Activated naive CD8-positive, alpha-beta T cell treated with anti-CD3 and anti-CD28 coated beads for 36 hours (primary cell): ENCODE data around the gene MSI2. TPM values are rescaled to one million over a fixed set of nuclear protein-coding genes. Genes with fewer than 3 reads are reported as not detected.
A peak's percentile ranks its signal among the peaks of the same experiment; 100 is the strongest.

Source experiments
- DNase-seq: peaks from one replicate; pipeline ENCODE4 v3.0.0; 2021
- H3K27ac Mint-ChIP-seq: one replicate; pipeline ENCODE4 v1.8.0; 2022; ENCODE audit warnings: mild to moderate bottlenecking, moderate library complexity, mixed read lengths
- H3K27me3 Mint-ChIP-seq: one replicate; pipeline ENCODE4 v1.8.0; 2022; ENCODE audit warnings: mild to moderate bottlenecking, mixed read lengths
- H3K36me3 Mint-ChIP-seq: one replicate; pipeline ENCODE4 v1.8.0; 2021; ENCODE audit warnings: mild to moderate bottlenecking, mixed read lengths
- H3K4me1 Mint-ChIP-seq: one replicate; pipeline ENCODE4 v1.8.0; 2021; ENCODE audit warnings: mixed read lengths
- H3K4me3 Mint-ChIP-seq: one replicate; pipeline ENCODE4 v1.8.0; 2022; ENCODE audit warnings: mild to moderate bottlenecking, moderate library complexity, mixed read lengths
- H3K9me3 Mint-ChIP-seq: one replicate; pipeline ENCODE4 v1.8.0; 2022; ENCODE audit warnings: mixed read lengths
- total RNA-seq, 2 experiments: library from RNA; stranded (reverse); gene quantifications; one replicate each; pipeline ENCODE4 v1.2.3, GENCODE V29; 2021

The MSI2 gene
- total RNA-seq, 2 experiments from 2014 or later, result 48.0 to 49.4 TPM

- no peaks in the 10 kb centered on the region for H3K4me1 Mint-ChIP-seq
- no peak overlapping the region for H3K4me3 Mint-ChIP-seq
- DNase-seq, result no peak
- no peaks in the 10 kb centered on the region for H3K9me3 Mint-ChIP-seq
- H3K27ac Mint-ChIP-seq, result no peak overlapping the region
- H3K36me3 Mint-ChIP-seq, result peaks cover 3% of the 10 kb centered on the region
- no peaks in the 10 kb centered on the region for H3K27me3 Mint-ChIP-seq
Measured at GRCh38 chr17:57639381-57639780, 383.1 kb downstream of the MSI2 start.

DNA sequence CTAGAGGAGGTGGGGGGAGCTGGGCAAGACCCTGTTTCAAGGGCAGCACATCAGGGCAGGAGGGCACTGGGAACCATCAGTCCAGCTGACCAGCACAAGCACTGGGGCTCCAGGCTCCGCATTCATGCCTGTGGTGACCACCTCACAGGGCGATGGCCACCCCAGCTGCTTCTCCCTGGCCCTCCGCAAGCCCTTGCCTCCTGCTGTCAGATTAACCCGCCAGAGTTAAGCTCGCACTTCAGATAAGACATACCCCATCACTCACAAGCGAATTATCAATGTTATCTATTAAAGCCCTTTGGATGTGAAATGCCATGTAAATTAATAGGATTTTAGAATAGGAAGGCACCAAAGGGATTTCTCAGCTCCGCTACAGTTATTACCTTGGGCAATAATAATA, 383.8 kb downstream of the MSI2 start:
- Mint-ChIP-seq H3K27ac (no peak overlapping the region), H3K4me1 (no peaks in the 10 kb centered on the region)

DNA sequence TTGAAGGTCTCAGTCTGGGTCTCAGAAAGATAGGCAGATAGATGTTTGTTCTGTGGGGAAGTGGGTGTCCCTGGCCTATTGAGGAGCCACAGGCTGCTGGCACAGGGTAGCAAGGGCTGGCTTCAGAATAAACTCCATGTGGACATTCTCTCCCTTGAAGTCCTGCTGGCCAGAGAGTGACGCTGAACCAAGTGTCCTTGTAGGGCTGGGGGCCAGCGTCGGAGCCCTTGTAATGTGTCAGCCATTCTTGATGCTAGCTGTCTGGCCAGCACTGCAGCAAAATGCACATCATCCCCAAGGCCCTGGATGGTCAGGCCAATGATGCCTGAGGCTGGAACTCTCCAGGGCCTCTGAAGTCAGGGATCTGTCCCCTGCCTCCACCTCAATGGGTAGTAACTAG, 385.4 kb downstream of the MSI2 start:
- Mint-ChIP-seq H3K27ac (no peak overlapping the region), H3K27me3 (no peaks in the 10 kb centered on the region), H3K9me3 (no peaks in the 10 kb centered on the region), H3K4me3 (no peak overlapping the region), H3K36me3 (peaks cover 1% of the 10 kb centered on the region), H3K4me1 (peaks cover 6% of the 10 kb centered on the region)
- no peak for DNase-seq

More for the DNA sequence above, 383.8 kb downstream of the MSI2 start:
- Mint-ChIP-seq H3K4me3 (no peak overlapping the region), H3K27me3 (no peaks in the 10 kb centered on the region), H3K36me3 (no peaks in the 10 kb centered on the region), H3K9me3 (no peaks in the 10 kb centered on the region)
- no peak for DNase-seq

DNA sequence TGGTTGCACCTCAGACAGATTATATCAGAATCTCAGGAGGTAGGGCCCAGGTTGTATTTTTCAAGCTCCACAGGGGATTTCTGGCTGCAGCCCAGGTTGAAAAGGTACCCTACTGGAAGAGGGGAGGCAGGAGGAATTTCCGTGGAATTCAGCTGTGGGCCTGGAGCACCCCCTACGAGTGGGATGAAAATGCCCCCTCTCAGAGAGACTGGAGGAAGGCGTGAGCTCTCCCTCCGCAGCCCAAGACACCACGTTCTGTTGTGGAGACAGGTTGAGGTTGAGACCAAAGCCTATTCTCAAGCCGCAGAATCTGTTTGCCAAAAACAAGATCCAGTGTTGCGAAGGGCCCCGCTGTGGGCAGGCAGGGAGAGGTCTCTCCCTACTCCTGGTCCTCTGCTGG, 386.7 kb downstream of the MSI2 start:
- Mint-ChIP-seq H3K27ac (no peak overlapping the region), H3K9me3 (no peaks in the 10 kb centered on the region), H3K4me1 (peaks cover 6% of the 10 kb centered on the region), H3K4me3 (no peak overlapping the region), H3K27me3 (no peaks in the 10 kb centered on the region), H3K36me3 (peaks cover 1% of the 10 kb centered on the region)
- DNase-seq, result no peak

- DNase-seq, result no peak
- H3K27me3 Mint-ChIP-seq, result no peaks in the 10 kb centered on the region
- H3K4me1 Mint-ChIP-seq, result peaks cover 6% of the 10 kb centered on the region
- peaks cover 1% of the 10 kb centered on the region for H3K36me3 Mint-ChIP-seq
- H3K4me3 Mint-ChIP-seq, result no peak overlapping the region
- H3K27ac Mint-ChIP-seq, result no peak overlapping the region
- no peaks in the 10 kb centered on the region for H3K9me3 Mint-ChIP-seq
Measured at GRCh38 chr17:57644326-57644725, 388.0 kb downstream of the MSI2 start.

DNA sequence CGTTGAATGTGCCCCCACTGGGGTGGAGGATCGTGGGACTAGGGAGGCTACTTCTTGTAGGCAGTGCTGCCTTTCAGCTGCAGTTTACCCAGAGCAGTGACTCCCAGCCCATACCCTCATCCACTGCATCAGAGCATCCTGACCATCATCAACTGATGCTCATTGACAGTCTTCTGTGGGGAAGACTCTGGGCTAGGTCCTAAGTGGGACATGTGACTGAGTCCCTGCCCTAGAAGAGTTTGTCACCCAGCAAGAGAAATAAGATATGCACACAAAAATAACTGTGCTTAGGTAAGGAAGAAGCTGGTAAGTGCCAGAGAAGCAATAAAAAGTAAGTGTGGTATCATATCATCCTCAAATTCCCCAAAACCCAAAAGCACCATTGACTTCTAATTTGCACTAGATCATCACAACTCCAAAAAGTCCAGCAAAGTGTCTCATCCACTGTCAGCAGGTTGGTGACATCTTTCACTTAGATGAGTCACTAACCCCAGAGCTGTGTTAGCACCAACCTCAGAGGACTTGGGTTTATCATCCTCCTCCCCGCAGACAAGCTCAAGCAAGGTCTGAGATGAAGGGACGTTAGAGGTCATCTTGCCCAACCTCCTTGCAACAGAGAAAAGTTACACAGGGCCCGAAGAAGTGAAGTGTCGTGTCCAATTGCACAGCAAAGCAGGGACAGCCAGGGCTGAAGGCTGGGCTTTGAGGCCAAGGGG, 389.8 kb downstream of the MSI2 start:
- H3K4me3 Mint-ChIP-seq, result no peak overlapping the region
- H3K9me3 Mint-ChIP-seq, result no peaks in the 10 kb centered on the region
- DNase-seq, result no peak
- peaks cover 12% of the 10 kb centered on the region for H3K4me1 Mint-ChIP-seq
- no peaks in the 10 kb centered on the region for H3K27me3 Mint-ChIP-seq
- peak overlapping the region; percentile 32 for H3K27ac Mint-ChIP-seq
- peaks cover 1% of the 10 kb centered on the region for H3K36me3 Mint-ChIP-seq

GRCh38 chr17:57648720-57649119, 392.4 kb downstream of the MSI2 start:
- peaks cover 1% of the 10 kb centered on the region for H3K36me3 Mint-ChIP-seq
- H3K27me3 Mint-ChIP-seq, result no peaks in the 10 kb centered on the region
- H3K4me3 Mint-ChIP-seq, result no peak overlapping the region
- H3K4me1 Mint-ChIP-seq, result peaks cover 12% of the 10 kb centered on the region
- DNase-seq, result no peak
- H3K9me3 Mint-ChIP-seq, result no peaks in the 10 kb centered on the region
- no peak overlapping the region for H3K27ac Mint-ChIP-seq

- Mint-ChIP-seq H3K4me3 (no peak overlapping the region), H3K4me1 (peaks cover 12% of the 10 kb centered on the region), H3K27ac (no peak overlapping the region), H3K27me3 (no peaks in the 10 kb centered on the region), H3K9me3 (no peaks in the 10 kb centered on the region), H3K36me3 (peaks cover 1% of the 10 kb centered on the region)
- no peak for DNase-seq
Measured at GRCh38 chr17:57649191-57649590, 392.9 kb downstream of the MSI2 start.

DNA sequence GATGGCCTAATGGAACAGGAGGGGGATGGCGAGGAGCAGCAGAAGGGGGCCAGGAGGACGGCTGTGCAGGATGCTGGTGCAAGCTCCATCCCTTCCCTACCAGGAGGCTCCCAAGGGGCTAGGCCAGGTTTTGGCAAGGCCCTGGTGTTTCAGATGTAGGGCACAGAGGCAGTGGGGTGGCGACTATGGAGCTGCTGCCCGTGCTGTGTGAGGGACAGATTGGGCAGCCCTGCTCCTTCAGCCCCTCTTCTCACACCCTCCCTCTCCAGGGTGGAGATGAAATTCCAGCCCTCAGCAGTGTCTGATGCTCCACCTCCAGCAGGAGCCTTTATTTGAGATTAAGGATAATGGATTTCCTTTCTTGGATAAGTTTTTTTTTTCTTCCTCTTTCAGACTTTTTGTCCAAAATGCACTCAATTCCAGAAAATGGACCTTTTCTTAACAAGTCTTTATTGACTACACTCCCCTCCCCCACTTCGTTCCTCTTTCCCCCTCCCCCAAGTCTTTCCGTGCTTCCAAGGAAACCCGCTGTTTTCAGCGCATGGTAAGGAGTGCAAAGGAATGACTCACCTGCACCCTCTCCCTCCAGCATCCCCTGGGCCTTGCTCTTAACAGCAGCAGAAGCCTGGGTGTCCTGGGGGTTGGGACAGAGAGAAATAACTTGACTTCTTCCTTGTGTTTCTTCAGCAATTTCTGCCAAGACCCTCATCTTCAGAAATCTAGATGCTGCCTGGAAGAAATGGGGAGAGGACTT, 393.6 kb downstream of the MSI2 start:
- Mint-ChIP-seq H3K27ac (no peak overlapping the region), H3K27me3 (no peaks in the 10 kb centered on the region)
- no peak for DNase-seq

DNA sequence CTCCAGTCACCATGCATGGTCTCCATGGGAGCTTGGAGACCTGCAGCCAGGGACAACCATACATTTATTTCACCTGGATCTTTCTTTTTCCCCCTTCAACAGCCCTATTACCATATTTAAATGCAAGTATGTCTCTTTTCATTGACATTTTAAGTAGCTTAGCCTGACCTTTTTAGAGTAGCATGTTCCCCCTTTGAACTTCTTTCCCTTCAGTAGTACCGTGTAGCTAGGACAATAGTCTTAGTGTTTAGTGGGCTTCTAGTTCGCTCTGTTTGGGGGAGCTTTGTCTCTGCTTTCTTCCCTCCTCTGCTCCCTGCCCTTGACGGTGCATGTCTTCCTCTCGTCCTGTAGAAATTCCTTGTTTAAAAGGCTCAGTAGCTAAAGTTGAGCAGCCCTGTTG, 394.2 kb downstream of the MSI2 start:
- Mint-ChIP-seq H3K27me3 (no peaks in the 10 kb centered on the region), H3K9me3 (no peaks in the 10 kb centered on the region), H3K4me3 (no peak overlapping the region), H3K4me1 (peaks cover 12% of the 10 kb centered on the region), H3K27ac (no peak overlapping the region), H3K36me3 (peaks cover 1% of the 10 kb centered on the region)
- DNase-seq, result no peak

More for the DNA sequence above, 393.6 kb downstream of the MSI2 start:
- H3K4me1 Mint-ChIP-seq, result peaks cover 12% of the 10 kb centered on the region
- peaks cover 1% of the 10 kb centered on the region for H3K36me3 Mint-ChIP-seq
- H3K4me3 Mint-ChIP-seq, result no peak overlapping the region
- no peaks in the 10 kb centered on the region for H3K9me3 Mint-ChIP-seq

GRCh38 chr17:57651451-57651850, 395.1 kb downstream of the MSI2 start:
- Mint-ChIP-seq H3K27ac (no peak overlapping the region), H3K27me3 (no peaks in the 10 kb centered on the region), H3K4me3 (no peak overlapping the region), H3K4me1 (peaks cover 5% of the 10 kb centered on the region), H3K36me3 (no peaks in the 10 kb centered on the region), H3K9me3 (no peaks in the 10 kb centered on the region)
- no peak for DNase-seq

DNA sequence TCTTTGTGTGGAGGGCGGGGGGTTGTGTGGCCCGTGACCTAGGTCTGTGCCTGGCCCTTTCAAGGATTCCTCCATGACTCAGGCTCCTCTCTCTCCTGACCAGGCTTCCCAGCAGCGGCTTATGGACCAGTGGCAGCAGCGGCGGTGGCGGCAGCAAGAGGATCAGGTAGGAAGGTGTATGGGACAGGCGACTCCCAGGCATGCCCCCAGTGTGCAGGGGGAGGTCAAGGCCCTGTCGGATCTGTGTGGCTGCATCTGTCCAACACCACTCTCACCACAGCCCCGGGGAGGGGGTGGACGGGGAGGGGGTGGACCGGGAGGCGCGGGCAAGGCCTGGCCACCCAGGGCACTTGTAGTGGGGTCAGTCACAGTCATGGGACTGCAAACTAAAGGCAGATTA, 395.7 kb downstream of the MSI2 start:
- peaks cover 5% of the 10 kb centered on the region for H3K4me1 Mint-ChIP-seq
- no peak overlapping the region for H3K27ac Mint-ChIP-seq
- H3K27me3 Mint-ChIP-seq, result no peaks in the 10 kb centered on the region
- DNase-seq, result no peak
- no peaks in the 10 kb centered on the region for H3K36me3 Mint-ChIP-seq
- no peaks in the 10 kb centered on the region for H3K9me3 Mint-ChIP-seq
- no peak overlapping the region for H3K4me3 Mint-ChIP-seq

- Mint-ChIP-seq H3K4me3 (no peak overlapping the region), H3K9me3 (no peaks in the 10 kb centered on the region), H3K4me1 (peaks cover 5% of the 10 kb centered on the region), H3K36me3 (no peaks in the 10 kb centered on the region), H3K27ac (no peak overlapping the region), H3K27me3 (no peaks in the 10 kb centered on the region)
- no peak for DNase-seq
Measured at GRCh38 chr17:57652811-57653210, 396.5 kb downstream of the MSI2 start.

DNA sequence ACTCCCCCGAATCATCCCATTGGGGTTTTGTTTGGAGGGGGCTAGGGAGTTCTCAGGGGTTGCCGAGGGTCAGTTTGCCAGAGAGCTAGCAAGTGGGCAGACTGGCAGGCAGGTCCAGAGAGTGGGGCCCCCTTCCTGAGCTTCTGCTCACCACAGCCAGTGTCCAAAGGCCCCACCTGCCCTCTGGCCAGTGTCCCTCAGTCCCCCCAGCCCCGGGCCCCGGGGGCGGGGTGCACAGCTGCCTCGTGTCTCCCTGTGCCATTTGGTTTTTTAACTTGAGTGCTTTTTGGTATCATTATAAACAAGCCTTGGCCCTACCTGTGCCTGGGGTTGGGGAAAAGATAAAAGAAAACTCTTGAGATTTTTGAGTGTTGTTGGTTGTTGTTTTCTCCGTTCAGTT, 397.0 kb downstream of the MSI2 start:
- Mint-ChIP-seq H3K27me3 (no peaks in the 10 kb centered on the region), H3K4me1 (peaks cover 5% of the 10 kb centered on the region)

GRCh38 chr17:57654040-57654775, 397.9 kb downstream of the MSI2 start:
- H3K9me3 Mint-ChIP-seq, result no peaks in the 10 kb centered on the region
- H3K4me3 Mint-ChIP-seq, result no peak overlapping the region
- no peaks in the 10 kb centered on the region for H3K27me3 Mint-ChIP-seq

More for the DNA sequence above, 397.0 kb downstream of the MSI2 start:
- no peaks in the 10 kb centered on the region for H3K36me3 Mint-ChIP-seq
- H3K4me3 Mint-ChIP-seq, result no peak overlapping the region
- H3K9me3 Mint-ChIP-seq, result no peaks in the 10 kb centered on the region
- H3K27ac Mint-ChIP-seq, result no peak overlapping the region
- DNase-seq, result no peak

More at GRCh38 chr17:57654040-57654775, 397.9 kb downstream of the MSI2 start:
- no peak for DNase-seq
- H3K36me3 Mint-ChIP-seq, result no peaks in the 10 kb centered on the region
- no peak overlapping the region for H3K27ac Mint-ChIP-seq
- peaks cover 5% of the 10 kb centered on the region for H3K4me1 Mint-ChIP-seq
